ENCODE measurements around the gene PAPPA2.
A peak's percentile ranks its signal among the peaks of the same experiment; 100 is the strongest.

The PAPPA2 gene

DNA sequence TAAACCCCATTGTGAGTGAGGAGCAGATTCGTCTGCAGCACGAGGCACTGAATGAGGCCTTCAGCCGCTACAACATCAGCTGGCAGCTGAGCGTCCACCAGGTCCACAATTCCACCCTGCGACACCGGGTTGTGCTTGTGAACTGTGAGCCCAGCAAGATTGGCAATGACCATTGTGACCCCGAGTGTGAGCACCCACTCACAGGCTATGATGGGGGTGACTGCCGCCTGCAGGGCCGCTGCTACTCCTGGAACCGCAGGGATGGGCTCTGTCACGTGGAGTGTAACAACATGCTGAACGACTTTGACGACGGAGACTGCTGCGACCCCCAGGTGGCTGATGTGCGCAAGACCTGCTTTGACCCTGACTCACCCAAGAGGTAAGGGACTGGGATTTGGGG, 132.2 kb downstream of the PAPPA2 start:
- no peak overlapping the region for H3K4me3 ChIP-seq (replicated peaks; ENCODE audit: low read depth, low read length)
- TF ChIP-seq, protein P1, sequence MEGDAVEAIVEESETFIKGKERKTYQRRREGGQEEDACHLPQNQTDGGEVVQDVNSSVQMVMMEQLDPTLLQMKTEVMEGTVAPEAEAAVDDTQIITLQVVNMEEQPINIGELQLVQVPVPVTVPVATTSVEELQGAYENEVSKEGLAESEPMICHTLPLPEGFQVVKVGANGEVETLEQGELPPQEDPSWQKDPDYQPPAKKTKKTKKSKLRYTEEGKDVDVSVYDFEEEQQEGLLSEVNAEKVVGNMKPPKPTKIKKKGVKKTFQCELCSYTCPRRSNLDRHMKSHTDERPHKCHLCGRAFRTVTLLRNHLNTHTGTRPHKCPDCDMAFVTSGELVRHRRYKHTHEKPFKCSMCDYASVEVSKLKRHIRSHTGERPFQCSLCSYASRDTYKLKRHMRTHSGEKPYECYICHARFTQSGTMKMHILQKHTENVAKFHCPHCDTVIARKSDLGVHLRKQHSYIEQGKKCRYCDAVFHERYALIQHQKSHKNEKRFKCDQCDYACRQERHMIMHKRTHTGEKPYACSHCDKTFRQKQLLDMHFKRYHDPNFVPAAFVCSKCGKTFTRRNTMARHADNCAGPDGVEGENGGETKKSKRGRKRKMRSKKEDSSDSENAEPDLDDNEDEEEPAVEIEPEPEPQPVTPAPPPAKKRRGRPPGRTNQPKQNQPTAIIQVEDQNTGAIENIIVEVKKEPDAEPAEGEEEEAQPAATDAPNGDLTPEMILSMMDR (IDR thresholded peaks at IDR 0.05; ENCODE audit: low read depth, low read length, missing control alignments), result no peak
- DNase-seq (ENCODE audit: extremely low read depth, low read depth), result no peak

DNA sequence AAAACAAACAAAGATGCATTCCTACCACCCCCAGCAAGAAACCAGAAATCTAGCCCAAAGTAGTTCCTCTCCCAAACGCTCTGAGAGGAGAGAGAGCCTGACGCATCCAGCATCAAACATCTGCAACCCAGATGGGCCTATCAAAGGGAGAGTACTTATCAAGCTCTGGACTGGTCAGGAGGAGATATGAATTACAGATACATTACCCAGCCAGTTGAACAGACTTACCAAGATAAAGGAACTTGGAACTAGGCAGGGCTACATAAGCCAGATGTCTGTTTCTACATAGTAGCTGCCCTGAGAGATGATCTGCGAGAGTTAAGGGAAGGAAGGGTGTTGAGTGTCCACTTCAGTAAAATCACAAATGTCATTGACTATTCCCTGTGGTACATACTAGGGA, 138.4 kb downstream of the PAPPA2 start:
- TF ChIP-seq, protein P1 (IDR thresholded peaks at IDR 0.05; ENCODE audit: low read depth, low read length, missing control alignments), result no peak
- H3K4me3 ChIP-seq (replicated peaks; ENCODE audit: low read depth, low read length), result no peak overlapping the region
- DNase-seq (ENCODE audit: extremely low read depth, low read depth), result peak; percentile 32

DNA sequence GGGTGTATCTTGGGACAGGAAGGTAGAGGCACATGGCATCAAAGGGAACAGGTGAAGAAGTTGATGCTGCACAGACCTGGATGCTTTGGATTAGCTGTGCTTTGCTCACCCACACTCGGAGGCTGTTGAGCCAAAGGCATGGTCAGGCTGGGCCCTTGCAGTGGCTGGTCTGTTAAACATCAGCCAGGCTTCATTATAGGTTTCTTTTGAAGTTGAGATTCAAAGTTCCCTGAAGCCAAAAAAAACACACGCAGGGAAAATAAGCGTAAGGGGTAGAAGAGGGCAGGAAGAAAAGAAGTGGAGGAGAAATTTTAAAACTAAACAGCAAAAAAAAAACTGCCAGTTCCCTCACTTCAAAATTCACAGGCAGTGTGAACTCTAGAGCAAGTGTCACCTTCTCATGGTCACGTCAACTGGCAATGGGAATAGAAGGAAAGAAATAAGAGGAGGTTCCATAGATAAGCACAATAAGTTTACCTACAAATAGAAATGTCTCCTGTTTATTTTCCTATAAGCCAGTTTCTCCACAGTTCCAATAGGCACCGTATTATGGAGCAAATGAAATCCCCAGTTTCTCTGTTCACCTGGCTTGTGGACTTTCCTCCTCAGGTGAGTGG, 139.5 kb downstream of the PAPPA2 start:
- DNase-seq (ENCODE audit: extremely low read depth, low read depth), result no peak
- TF ChIP-seq, protein P1 (IDR thresholded peaks at IDR 0.05; ENCODE audit: low read depth, low read length, missing control alignments), result no peak
- H3K4me3 ChIP-seq (replicated peaks; ENCODE audit: low read depth, low read length), result no peak overlapping the region

DNA sequence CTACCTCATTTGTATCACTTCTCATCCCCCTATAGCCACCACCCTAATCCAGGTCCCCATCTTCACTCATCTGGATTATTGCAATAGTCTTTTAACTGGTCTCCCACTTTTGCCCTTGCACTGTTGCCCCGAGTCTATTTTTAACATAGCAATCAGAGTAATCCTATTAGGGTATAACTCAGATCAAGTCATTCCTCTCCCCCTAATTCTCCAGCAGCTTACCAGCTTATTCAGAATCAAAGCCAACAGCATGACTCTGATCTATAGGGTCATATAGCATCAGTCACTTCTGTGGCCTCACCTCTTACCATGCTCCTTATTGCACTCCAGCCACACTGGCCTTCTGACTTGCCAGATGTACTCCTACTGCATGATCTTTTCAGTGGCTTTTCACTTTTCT, 140.7 kb downstream of the PAPPA2 start:
- TF ChIP-seq, protein P1 (IDR thresholded peaks at IDR 0.05; ENCODE audit: low read depth, low read length, missing control alignments), result no peak
- no peak overlapping the region for H3K4me3 ChIP-seq (replicated peaks; ENCODE audit: low read depth, low read length)
- DNase-seq (ENCODE audit: extremely low read depth, low read depth), result no peak

DNA sequence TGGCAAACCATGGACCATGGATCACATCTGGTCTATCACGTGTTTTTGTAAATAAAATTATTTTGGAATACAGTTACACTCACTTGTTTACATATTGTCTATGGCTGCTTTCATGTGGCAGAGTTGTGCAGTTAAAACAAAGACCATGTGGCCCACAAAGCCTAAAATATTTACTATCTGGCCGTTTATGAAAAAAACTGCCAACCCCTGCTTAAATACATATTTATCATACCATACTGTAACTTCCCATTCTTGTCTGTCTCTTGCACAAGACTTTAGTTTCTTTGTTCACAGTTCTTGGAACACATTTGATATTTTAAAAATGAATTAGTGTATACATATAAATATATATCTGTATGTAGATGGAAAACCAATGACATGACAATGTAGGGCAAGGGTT, 141.5 kb downstream of the PAPPA2 start:
- H3K4me3 ChIP-seq (replicated peaks; ENCODE audit: low read depth, low read length), result no peak overlapping the region
- TF ChIP-seq, protein P1 (IDR thresholded peaks at IDR 0.05; ENCODE audit: low read depth, low read length, missing control alignments), result no peak
- no peak for DNase-seq (ENCODE audit: extremely low read depth, low read depth)

DNA sequence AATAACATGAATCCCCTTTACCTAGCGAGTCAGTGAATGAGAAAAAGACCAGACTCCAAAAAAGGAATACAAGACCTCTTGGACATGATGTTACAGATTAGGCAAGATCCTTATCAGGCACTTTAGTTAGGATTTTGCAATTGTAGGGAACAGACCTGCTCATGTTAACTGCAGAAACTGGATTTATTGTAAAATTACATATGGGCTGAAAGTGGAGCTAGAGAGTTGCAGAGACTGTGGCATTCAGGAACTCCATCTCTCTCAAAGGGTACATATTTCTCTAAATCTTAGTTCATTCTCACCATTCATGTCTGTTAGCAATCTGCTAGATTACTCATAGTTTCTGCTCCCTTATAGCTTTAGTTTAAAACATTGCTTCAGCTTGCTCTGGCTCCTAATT, 142.2 kb downstream of the PAPPA2 start:
- no peak for DNase-seq (ENCODE audit: extremely low read depth, low read depth)
- H3K4me3 ChIP-seq (replicated peaks; ENCODE audit: low read depth, low read length), result no peak overlapping the region
- TF ChIP-seq, protein P1 (IDR thresholded peaks at IDR 0.05; ENCODE audit: low read depth, low read length, missing control alignments), result no peak

Measured in HFF-Myc (cell line).